K562 (cell line): ENCODE measurements around the gene PRKCE. TPM values are rescaled to one million over a fixed set of nuclear protein-coding genes. Genes with fewer than 3 reads are reported as not detected.

Source experiments
- DPF2 ChIP-seq: fragments of 450-650 bp; IDR thresholded peaks from 2 replicates; pipeline ENCODE4 v1.6.1; 2016
- HIVEP1 ChIP-seq: fragments of 250-450 bp; sonication (Bioruptor Pico); IDR thresholded peaks from 2 replicates; pipeline ENCODE4 v1.4.0; 2020; ENCODE audit warnings: mild to moderate bottlenecking
- MXI1 ChIP-seq: IDR thresholded peaks from 2 replicates; pipeline ENCODE4 v1.6.1; 2011; ENCODE audit warnings: low read depth, mild to moderate bottlenecking, improper control_type of control experiment, low read length
- NR1H2 ChIP-seq: sonication (generic); formaldehyde crosslinking; IDR thresholded peaks from 2 replicates; pipeline ENCODE4 v1.4.0; 2020; ENCODE audit warnings: mild to moderate bottlenecking, missing genetic modification reagents
- SNRNP70 ChIP-seq: fragments of 200-400 bp; formaldehyde crosslinking; optimal IDR thresholded peaks from 2 replicates; pipeline ENCODE3; 2017; ENCODE audit warnings: low read depth, low read length
- SP2 ChIP-seq: IDR thresholded peaks from 2 replicates; pipeline ENCODE4 v1.6.1; 2011; ENCODE audit warnings: mild to moderate bottlenecking, low read depth, low read length, moderate library complexity; ENCODE audit not compliant: poor library complexity, severe bottlenecking; ENCODE audit errors: extremely low read depth
- polyA plus RNA-seq, 8 experiments: library from polyadenylated mRNA; depleted of rRNA in 4 of 8; stranded (reverse) in 5 of 8; unstranded in 3 of 8; fragments of >200 nt; fragmentation: Nextera tagmentation in 2 of 8; fragmentation: Illumina TruSeq in 1 of 8; extraction: Ambion mirVana in 2 of 8; extraction: Trizol in 1 of 8; gene quantifications; 2 replicates each; pipeline versions ENCODE4 v1.2.1 to v1.2.3, GENCODE V29; 2011 to 2014; ENCODE audit warnings: inconsistent platforms in 1 of 8, missing spikeins in 1 of 8
- total RNA-seq, 7 experiments: library from RNA; depleted of rRNA in 6 of 7; stranded (reverse); fragments of >200 nt in 6 of 7; fragmentation: Illumina TruSeq in 2 of 7; extraction: Trizol in 2 of 7; gene quantifications; 2 replicates each; pipeline versions ENCODE4 v1.2.1 to v1.2.3, GENCODE V29; 2011 to 2021; ENCODE audit warnings: low replicate concordance in 1 of 7
- TF ChIP-seq, protein P1 (sequence below), 2 experiments: fragments of 450-650 bp; formaldehyde crosslinking in 1 of 2; IDR thresholded peaks; 2 replicates each; pipeline versions ENCODE4 v1.4.0 to v1.6.1; 2014 to 2020; ENCODE audit warnings: mild to moderate bottlenecking in 2 of 2, borderline replicate concordance in 1 of 2, low read depth in 1 of 2
- TF ChIP-seq, protein P2 (sequence below), 2 experiments: fragments of 450-650 bp in 1 of 2; sonication (generic) in 1 of 2; formaldehyde crosslinking in 1 of 2; IDR thresholded peaks; 2 replicates each; pipeline versions ENCODE4 v1.7.1 to v1.9.0; 2016 to 2022; ENCODE audit warnings: inconsistent platforms in 1 of 2, mild to moderate bottlenecking in 1 of 2, missing genetic modification reagents in 1 of 2

Gene PRKCE
- total and polyA plus RNA-seq, 9 of the 15 experiments (the other 6 are each of a cell fraction or from before 2014, with no cell fraction given) = 0.06 to 1.0 (median 0.22) TPM; not detected in 1

DNA sequence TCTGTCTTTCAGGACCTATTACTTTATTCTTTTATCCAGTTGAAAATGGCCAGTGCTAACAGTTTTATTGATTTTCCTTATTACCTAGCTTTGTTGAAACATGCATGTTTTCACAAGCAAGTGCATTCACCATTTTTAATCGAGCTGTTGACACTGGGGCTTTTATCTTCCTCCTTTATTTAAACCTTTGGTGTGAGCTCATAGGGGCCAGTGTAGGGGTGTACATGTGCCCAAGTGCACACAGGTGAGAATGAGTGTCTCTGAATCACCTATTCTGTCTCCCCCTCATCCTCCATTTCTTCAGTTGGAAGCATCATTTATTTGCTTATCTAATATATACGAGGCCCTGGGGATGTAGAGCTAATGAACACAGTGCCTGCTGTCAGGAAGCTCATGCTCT, 199.1 kb downstream of the PRKCE start (continued):
- TF ChIP-seq, protein P1, sequence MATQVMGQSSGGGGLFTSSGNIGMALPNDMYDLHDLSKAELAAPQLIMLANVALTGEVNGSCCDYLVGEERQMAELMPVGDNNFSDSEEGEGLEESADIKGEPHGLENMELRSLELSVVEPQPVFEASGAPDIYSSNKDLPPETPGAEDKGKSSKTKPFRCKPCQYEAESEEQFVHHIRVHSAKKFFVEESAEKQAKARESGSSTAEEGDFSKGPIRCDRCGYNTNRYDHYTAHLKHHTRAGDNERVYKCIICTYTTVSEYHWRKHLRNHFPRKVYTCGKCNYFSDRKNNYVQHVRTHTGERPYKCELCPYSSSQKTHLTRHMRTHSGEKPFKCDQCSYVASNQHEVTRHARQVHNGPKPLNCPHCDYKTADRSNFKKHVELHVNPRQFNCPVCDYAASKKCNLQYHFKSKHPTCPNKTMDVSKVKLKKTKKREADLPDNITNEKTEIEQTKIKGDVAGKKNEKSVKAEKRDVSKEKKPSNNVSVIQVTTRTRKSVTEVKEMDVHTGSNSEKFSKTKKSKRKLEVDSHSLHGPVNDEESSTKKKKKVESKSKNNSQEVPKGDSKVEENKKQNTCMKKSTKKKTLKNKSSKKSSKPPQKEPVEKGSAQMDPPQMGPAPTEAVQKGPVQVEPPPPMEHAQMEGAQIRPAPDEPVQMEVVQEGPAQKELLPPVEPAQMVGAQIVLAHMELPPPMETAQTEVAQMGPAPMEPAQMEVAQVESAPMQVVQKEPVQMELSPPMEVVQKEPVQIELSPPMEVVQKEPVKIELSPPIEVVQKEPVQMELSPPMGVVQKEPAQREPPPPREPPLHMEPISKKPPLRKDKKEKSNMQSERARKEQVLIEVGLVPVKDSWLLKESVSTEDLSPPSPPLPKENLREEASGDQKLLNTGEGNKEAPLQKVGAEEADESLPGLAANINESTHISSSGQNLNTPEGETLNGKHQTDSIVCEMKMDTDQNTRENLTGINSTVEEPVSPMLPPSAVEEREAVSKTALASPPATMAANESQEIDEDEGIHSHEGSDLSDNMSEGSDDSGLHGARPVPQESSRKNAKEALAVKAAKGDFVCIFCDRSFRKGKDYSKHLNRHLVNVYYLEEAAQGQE (IDR thresholded peaks at IDR 0.05; ENCODE audit: borderline replicate concordance) = no peak
- TF ChIP-seq, protein P1 (CRISPR knock-in tag; IDR thresholded peaks at IDR 0.05; ENCODE audit: low read depth) = no peak
- TF ChIP-seq SP2 (no peak), DPF2 (no peak), NR1H2 (CRISPR knock-in tag) (no peak), HIVEP1 (no peak), MXI1 (no peak), SNRNP70 (no peak)
- TF ChIP-seq, protein P2, sequence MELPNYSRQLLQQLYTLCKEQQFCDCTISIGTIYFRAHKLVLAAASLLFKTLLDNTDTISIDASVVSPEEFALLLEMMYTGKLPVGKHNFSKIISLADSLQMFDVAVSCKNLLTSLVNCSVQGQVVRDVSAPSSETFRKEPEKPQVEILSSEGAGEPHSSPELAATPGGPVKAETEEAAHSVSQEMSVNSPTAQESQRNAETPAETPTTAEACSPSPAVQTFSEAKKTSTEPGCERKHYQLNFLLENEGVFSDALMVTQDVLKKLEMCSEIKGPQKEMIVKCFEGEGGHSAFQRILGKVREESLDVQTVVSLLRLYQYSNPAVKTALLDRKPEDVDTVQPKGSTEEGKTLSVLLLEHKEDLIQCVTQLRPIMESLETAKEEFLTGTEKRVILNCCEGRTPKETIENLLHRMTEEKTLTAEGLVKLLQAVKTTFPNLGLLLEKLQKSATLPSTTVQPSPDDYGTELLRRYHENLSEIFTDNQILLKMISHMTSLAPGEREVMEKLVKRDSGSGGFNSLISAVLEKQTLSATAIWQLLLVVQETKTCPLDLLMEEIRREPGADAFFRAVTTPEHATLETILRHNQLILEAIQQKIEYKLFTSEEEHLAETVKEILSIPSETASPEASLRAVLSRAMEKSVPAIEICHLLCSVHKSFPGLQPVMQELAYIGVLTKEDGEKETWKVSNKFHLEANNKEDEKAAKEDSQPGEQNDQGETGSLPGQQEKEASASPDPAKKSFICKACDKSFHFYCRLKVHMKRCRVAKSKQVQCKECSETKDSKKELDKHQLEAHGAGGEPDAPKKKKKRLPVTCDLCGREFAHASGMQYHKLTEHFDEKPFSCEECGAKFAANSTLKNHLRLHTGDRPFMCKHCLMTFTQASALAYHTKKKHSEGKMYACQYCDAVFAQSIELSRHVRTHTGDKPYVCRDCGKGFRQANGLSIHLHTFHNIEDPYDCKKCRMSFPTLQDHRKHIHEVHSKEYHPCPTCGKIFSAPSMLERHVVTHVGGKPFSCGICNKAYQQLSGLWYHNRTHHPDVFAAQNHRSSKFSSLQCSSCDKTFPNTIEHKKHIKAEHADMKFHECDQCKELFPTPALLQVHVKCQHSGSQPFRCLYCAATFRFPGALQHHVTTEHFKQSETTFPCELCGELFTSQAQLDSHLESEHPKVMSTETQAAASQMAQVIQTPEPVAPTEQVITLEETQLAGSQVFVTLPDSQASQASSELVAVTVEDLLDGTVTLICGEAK (IDR thresholded peaks at IDR 0.05) = no peak
- TF ChIP-seq, protein P2 (CRISPR knock-in tag; IDR thresholded peaks at IDR 0.05) = no peak
